HG03064 (cell line): ENCODE data around the gene PNKP.

Experiments
- ATAC-seq: cut with Tn5 transposase; IDR thresholded peaks from one replicate; pipeline ENCODE4 v1.9.1; 2021; ENCODE audit warnings: low read depth; ENCODE audit not compliant: unreplicated experiment

The PNKP gene

GRCh38 chr19:49860336-49861102, 6.9 kb downstream of the PNKP start:
- no peak for ATAC-seq

DNA sequence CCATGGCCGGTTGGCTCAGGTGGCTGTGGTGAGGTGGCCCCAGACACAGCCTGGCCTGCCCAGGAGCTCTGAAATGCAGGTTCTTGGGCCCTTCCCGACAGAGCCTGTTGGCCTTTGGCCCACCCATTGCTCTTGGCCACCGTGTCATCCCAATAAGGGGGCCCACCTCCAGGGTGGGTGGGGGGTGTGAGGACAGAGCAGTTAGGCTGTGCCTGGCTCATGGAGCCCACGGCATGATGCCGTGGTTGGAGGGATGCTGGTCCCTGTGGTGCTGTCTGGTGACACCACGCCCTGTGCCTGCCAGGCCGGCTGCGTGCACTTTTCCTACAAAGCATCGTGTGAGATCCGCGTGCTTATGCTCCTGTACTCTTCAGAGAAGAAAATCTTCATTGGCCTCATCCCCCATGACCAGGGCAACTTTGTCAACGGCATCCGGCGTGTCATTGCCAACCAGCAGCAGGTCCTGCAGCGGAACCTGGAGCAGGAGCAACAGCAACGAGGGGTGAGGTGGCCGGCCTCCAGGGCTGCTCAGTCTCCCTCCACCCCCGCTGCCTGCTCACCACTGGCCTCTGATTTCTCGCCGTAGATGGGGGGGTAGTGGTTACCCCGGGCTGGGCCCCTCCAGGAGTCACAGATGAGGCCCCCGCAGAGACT, 7.6 kb downstream of the PNKP start:
- no peak for ATAC-seq

- no peak for ATAC-seq
These were observed 9.0 kb downstream of the PNKP start for GRCh38 chr19:49858088-49858985.

GRCh38 chr19:49857838-49858087, 9.6 kb downstream of the PNKP start:
- ATAC-seq = no peak

GRCh38 chr19:49857061-49857837, 10.1 kb downstream of the PNKP start:
- no peak for ATAC-seq

GRCh38 chr19:49856574-49857021, 10.8 kb downstream of the PNKP start:
- no peak for ATAC-seq

GRCh38 chr19:49855676-49856573, 11.5 kb downstream of the PNKP start:
- no peak for ATAC-seq

DNA sequence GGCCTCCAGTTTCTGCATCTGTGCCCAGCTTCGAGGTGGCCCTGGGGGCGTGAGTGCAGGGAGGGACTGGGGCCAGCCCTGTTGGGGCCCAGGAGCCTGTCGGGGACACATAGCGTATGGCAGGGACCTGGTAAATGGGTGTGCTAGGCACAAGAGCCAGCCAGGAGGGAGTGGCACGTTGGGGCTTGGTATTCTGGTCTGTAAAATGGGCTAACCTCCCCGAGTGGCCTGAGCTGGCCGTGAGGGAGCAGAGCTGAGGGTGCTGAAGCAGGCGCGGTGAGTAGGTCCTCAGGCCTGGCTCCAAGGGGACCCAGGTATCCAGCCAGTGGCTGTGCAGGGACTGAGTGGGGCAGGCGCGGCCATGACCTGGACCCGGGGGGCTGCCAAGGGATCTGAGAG, 12.1 kb downstream of the PNKP start:
- no peak for ATAC-seq

GRCh38 chr19:49854378-49855263, 12.8 kb downstream of the PNKP start:
- no peak for ATAC-seq

GRCh38 chr19:49853852-49854377, 13.5 kb downstream of the PNKP start:
- no peak for ATAC-seq

- no peak for ATAC-seq
These were observed 14.7 kb downstream of the PNKP start for GRCh38 chr19:49852631-49853126.

- ATAC-seq = no peak
These were observed 15.7 kb downstream of the PNKP start for GRCh38 chr19:49851456-49852259.

- ATAC-seq = peak; percentile 72
These were observed 16.7 kb downstream of the PNKP start, which contains the start of gene PTOV1 for GRCh38 chr19:49850487-49851342. PTOV1 (plus strand) TSS chr19:49851159.

GRCh38 chr19:49850221-49850486, 17.2 kb downstream of the PNKP start:
- no peak for ATAC-seq

- ATAC-seq = no peak
These were observed 17.7 kb downstream of the PNKP start for GRCh38 chr19:49849433-49850220.

- ATAC-seq = no peak
These were observed 18.4 kb downstream of the PNKP start for GRCh38 chr19:49848938-49849337.
